Activated CD4-positive, alpha-beta T cell treated with anti-CD3 and anti-CD28 coated beads, Interleukin-2, amount 10 ng/mL, durations not matched to agents 24 days and 14 days (primary cell): ENCODE measurements around the gene ZNF76. TPM values are rescaled to one million over a fixed set of nuclear protein-coding genes. Genes with fewer than 3 reads are reported as not detected.

ENCODE experiments used
- DNase-seq: peaks from one replicate; pipeline ENCODE4 v3.0.0; 2022
- H3K27ac Mint-ChIP-seq: one replicate; pipeline ENCODE4 v1.8.0; 2022; ENCODE audit warnings: mild to moderate bottlenecking, mixed read lengths
- H3K27me3 Mint-ChIP-seq: one replicate; pipeline ENCODE4 v1.8.0; 2022; ENCODE audit warnings: mixed read lengths
- H3K36me3 Mint-ChIP-seq: one replicate; pipeline ENCODE4 v1.8.0; 2022; ENCODE audit warnings: low read depth, mild to moderate bottlenecking, mixed read lengths
- H3K4me1 Mint-ChIP-seq: one replicate; pipeline ENCODE4 v1.8.0; 2021; ENCODE audit warnings: mixed read lengths
- H3K4me3 Mint-ChIP-seq: one replicate; pipeline ENCODE4 v1.8.0; 2022; ENCODE audit warnings: mild to moderate bottlenecking, moderate library complexity, mixed read lengths
- H3K9me3 Mint-ChIP-seq: one replicate; pipeline ENCODE4 v1.8.0; 2021; ENCODE audit warnings: mixed read lengths
- intact Hi-C: fragments of 100-400 bp; cut with micrococcal nuclease; formaldehyde crosslinking; loops from one replicate; pipeline ENCODE4 v1.15.1; 2023
- total RNA-seq: library from RNA; stranded (reverse); gene quantifications from 2 replicates; pipeline ENCODE4 v1.2.3, GENCODE V29; 2022

The ZNF76 gene
- total RNA-seq, 1 donor from 2014 or later, result 31.4 TPM

GRCh38 chr6:35242906-35243305, 16.6 kb upstream of the ZNF76 start:
- Mint-ChIP-seq H3K9me3 (no peaks in the 10 kb centered on the region), H3K4me1 (peaks cover 8% of the 10 kb centered on the region), H3K27ac (no peak overlapping the region), H3K27me3 (no peaks in the 10 kb centered on the region), H3K36me3 (peaks cover 2% of the 10 kb centered on the region), H3K4me3 (no peak overlapping the region)
- DNase-seq, result no peak
- intact Hi-C loops, result no loop called here

DNA sequence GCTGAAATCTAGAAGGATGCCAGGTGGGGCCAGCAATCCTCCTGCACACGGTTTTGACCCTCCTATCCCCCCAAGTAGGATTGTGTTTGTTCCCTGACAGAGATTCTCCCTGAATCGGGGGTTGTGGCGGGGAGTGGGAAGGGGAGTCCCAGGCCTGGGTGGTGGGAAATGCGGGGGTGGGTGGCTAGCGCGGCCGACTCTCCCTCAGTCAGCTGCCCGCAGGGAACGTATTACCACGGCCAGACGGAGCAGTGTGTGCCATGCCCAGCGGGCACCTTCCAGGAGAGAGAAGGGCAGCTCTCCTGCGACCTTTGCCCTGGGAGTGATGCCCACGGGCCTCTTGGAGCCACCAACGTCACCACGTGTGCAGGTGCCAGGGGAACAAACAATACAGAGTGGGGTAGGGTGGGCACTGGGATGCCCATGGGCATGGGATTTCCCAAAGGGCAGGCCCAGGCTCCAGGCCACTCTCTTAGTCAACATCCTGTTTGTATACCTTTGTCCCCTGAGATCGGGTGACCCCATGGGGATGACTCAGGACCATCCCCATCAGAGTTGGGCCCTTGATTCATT, 16.1 kb upstream of the ZNF76 start:
- Mint-ChIP-seq H3K4me1 (peaks cover 13% of the 10 kb centered on the region), H3K4me3 (no peak overlapping the region), H3K27me3 (no peaks in the 10 kb centered on the region), H3K36me3 (peaks cover 2% of the 10 kb centered on the region), H3K9me3 (no peaks in the 10 kb centered on the region), H3K27ac (no peak overlapping the region)
- intact Hi-C loops, result no loop called here
- DNase-seq, result no peak

GRCh38 chr6:35244551-35244950, 15.0 kb upstream of the ZNF76 start:
- no peak overlapping the region for H3K27ac Mint-ChIP-seq
- DNase-seq, result no peak
- intact Hi-C loops, result no loop called here

GRCh38 chr6:35247642-35248231, 11.8 kb upstream of the ZNF76 start:
- H3K4me3 Mint-ChIP-seq, result peak overlapping the region; percentile 28
- DNase-seq, result peak; percentile 64
- H3K9me3 Mint-ChIP-seq, result no peaks in the 10 kb centered on the region
- intact Hi-C loops, result no loop called here
- H3K27ac Mint-ChIP-seq, result peak overlapping the region; percentile 10
- H3K36me3 Mint-ChIP-seq, result peaks cover 2% of the 10 kb centered on the region
- H3K4me1 Mint-ChIP-seq, result peaks cover 21% of the 10 kb centered on the region
- H3K27me3 Mint-ChIP-seq, result no peaks in the 10 kb centered on the region

More at GRCh38 chr6:35244551-35244950, 15.0 kb upstream of the ZNF76 start:
- H3K4me1 Mint-ChIP-seq, result peaks cover 22% of the 10 kb centered on the region
- H3K9me3 Mint-ChIP-seq, result no peaks in the 10 kb centered on the region
- H3K27me3 Mint-ChIP-seq, result no peaks in the 10 kb centered on the region
- H3K36me3 Mint-ChIP-seq, result peaks cover 2% of the 10 kb centered on the region
- no peak overlapping the region for H3K4me3 Mint-ChIP-seq

DNA sequence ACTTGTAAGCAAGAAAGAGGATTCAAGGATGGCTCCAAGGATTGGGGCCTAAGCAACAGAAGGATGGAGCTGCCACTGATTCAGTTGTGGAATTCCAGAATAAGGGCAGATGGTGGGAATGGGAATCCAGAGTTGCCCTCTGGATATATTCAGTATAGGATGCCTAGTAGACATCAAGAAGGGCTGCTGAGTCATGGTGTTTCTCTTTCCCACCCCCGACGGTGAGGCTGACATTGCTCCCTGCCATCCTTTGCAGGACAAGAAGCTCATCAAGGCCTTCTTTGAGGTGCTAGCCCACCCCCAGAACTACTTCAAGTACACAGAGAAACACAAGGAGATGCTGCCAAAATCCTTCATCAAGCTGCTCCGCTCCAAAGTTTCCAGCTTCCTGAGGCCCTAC, 11.2 kb upstream of the ZNF76 start:
- no peaks in the 10 kb centered on the region for H3K9me3 Mint-ChIP-seq
- intact Hi-C loops, result no loop called here
- no peaks in the 10 kb centered on the region for H3K27me3 Mint-ChIP-seq
- DNase-seq, result peak; percentile 59
- no peak overlapping the region for H3K27ac Mint-ChIP-seq
- H3K36me3 Mint-ChIP-seq, result peaks cover 2% of the 10 kb centered on the region
- peaks cover 21% of the 10 kb centered on the region for H3K4me1 Mint-ChIP-seq
- peak overlapping the region; percentile 28 for H3K4me3 Mint-ChIP-seq

GRCh38 chr6:35248965-35249364, 10.6 kb upstream of the ZNF76 start:
- DNase-seq, result no peak
- Mint-ChIP-seq H3K4me3 (no peak overlapping the region), H3K9me3 (no peaks in the 10 kb centered on the region), H3K4me1 (peaks cover 21% of the 10 kb centered on the region), H3K27me3 (no peaks in the 10 kb centered on the region), H3K36me3 (peaks cover 2% of the 10 kb centered on the region), H3K27ac (peak overlapping the region; percentile 38)
- intact Hi-C loops, result no loop called here

GRCh38 chr6:35251949-35252348, 7.6 kb upstream of the ZNF76 start:
- Mint-ChIP-seq H3K4me1 (peaks cover 19% of the 10 kb centered on the region), H3K27me3 (no peaks in the 10 kb centered on the region), H3K27ac (no peak overlapping the region), H3K9me3 (no peaks in the 10 kb centered on the region), H3K36me3 (no peaks in the 10 kb centered on the region), H3K4me3 (no peak overlapping the region)
- DNase-seq, result no peak
- intact Hi-C loops, result no loop called here

GRCh38 chr6:35253249-35253648, 6.3 kb upstream of the ZNF76 start:
- no peaks in the 10 kb centered on the region for H3K9me3 Mint-ChIP-seq
- intact Hi-C loops, result no loop called here
- no peak overlapping the region for H3K4me3 Mint-ChIP-seq
- H3K27me3 Mint-ChIP-seq, result no peaks in the 10 kb centered on the region
- H3K27ac Mint-ChIP-seq, result no peak overlapping the region
- H3K36me3 Mint-ChIP-seq, result no peaks in the 10 kb centered on the region
- no peak for DNase-seq
- peaks cover 15% of the 10 kb centered on the region for H3K4me1 Mint-ChIP-seq

GRCh38 chr6:35258336-35258735, 1.2 kb upstream of the ZNF76 start:
- DNase-seq, result no peak
- Mint-ChIP-seq H3K4me1 (peaks cover 23% of the 10 kb centered on the region), H3K36me3 (no peaks in the 10 kb centered on the region), H3K27ac (no peak overlapping the region), H3K4me3 (peak overlapping the region; percentile 96), H3K27me3 (no peaks in the 10 kb centered on the region), H3K9me3 (no peaks in the 10 kb centered on the region)
- intact Hi-C loops, result loop anchor here (2.0 kb wide), 1 partner anchor 40 kb away; no protein-coding TSS in a partner anchor

DNA sequence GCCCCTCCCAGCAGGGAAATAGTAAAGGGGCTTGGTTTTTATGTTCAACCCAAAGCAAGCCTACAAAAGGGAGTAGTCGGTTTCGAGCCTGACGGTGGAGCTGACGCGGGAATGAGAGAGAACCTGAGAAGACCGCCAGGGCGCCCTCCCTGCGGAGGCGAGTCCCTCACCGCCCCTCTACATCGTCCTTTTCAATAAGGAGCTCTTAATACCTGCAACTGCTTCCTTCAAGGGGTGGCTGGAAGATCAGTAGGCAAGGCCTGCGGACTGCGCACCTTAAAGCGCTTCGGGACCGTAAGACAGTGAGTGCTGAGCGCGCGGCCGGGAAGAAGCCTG, 709 bp upstream of the ZNF76 start:
- DNase-seq, result no peak
- Mint-ChIP-seq H3K36me3 (no peaks in the 10 kb centered on the region), H3K9me3 (no peaks in the 10 kb centered on the region), H3K4me3 (peak overlapping the region; percentile 96), H3K27me3 (no peaks in the 10 kb centered on the region), H3K4me1 (peaks cover 23% of the 10 kb centered on the region), H3K27ac (peak overlapping the region; percentile 95)
- intact Hi-C loops, result loop anchor here (1.0 to 2.0 kb wide), 2 partner anchors 40 to 371 kb away; partner anchors contain the start of gene TAF11

DNA sequence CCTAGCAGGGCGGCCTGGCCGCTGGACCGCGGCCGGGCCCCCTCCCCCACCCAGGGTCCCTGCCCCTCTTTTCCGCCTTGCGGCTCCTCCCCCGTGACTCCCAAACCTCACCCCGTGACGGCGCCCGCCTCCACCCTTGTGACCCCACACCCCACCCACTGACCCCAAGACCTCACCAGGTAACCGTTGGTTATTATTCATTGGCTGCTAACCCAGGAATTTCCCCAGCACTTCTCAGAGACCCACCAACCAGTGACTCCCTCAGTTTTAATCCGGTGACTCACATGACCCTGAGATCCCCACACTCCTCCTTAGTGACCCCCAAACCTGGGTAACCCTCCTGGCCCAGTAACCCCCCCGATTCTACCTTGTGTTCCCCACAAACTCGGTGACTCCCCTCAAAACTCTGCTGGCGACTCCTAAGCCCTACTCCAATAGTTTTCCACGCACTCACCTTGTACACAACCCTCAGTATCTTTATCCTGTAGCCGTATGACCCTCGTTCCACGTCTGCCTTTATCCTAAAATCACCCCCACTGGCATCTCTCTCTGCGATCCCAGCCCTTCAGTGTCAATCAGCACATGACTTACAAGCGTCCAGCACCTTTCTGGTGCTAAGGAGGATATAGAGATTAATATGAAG, 534 bp downstream of the ZNF76 start:
- H3K27me3 Mint-ChIP-seq, result no peaks in the 10 kb centered on the region
- peak overlapping the region; percentile 86 for H3K27ac Mint-ChIP-seq
- H3K4me3 Mint-ChIP-seq, result peak overlapping the region; percentile 96
- no peaks in the 10 kb centered on the region for H3K9me3 Mint-ChIP-seq
- no peaks in the 10 kb centered on the region for H3K36me3 Mint-ChIP-seq
- intact Hi-C loops, result loop anchor here (1.0 to 2.0 kb wide), 2 partner anchors 39 to 372 kb away; partner anchors contain the start of gene TAF11
- DNase-seq, result peak; percentile 90
- peaks cover 27% of the 10 kb centered on the region for H3K4me1 Mint-ChIP-seq

DNA sequence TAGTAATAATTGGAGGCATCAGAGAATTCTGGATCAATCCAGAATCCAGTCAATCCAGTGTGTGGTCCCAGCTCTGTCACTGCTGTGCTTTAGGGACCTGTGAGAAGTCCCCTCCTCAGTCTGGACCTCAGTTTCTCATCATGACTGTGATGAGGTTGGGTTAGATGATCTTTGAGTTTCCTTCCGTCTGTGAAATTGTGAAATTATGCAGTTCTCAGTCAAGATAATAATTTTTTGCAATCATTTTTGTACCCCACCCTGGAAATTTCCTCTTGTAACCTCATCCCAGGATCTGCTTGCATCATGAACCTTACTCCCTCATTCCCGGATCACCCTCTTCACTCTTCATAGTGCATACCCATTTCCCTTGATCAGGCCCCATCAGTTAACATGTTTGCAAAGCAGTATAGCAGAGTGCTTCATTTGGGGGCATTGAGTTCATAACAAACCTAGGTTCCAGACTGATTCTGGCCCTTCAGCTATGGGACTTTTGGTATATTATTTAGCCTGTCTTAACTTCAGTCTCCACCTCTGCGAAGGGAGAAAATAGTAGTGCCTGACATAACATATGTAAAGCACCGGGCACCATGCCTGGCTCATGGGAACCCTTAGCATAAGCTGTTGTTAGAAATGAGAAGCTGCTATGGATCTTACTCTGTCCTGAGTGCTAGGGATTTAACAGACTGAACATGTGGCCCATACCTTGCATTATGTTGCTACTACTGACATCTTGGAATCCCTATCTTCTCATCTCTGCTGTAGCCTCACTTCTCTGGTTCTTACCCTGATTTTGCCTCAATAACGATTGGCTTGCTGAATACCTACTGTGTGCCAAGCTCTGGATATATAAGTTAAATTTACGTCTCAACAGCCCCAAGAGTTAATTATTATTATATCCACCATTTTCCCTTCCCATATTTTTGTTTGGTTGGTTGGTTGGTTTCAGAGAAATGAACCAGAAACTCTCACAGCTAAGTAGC, 1.3 kb downstream of the ZNF76 start:
- Mint-ChIP-seq H3K36me3 (no peaks in the 10 kb centered on the region), H3K27ac (peak overlapping the region; percentile 86), H3K4me1 (peaks cover 27% of the 10 kb centered on the region), H3K4me3 (peak overlapping the region; percentile 96), H3K27me3 (no peaks in the 10 kb centered on the region), H3K9me3 (no peaks in the 10 kb centered on the region)
- intact Hi-C loops, result no loop called here
- no peak for DNase-seq

GRCh38 chr6:35262596-35262995, 3.1 kb downstream of the ZNF76 start:
- Mint-ChIP-seq H3K36me3 (peaks cover 2% of the 10 kb centered on the region), H3K27me3 (no peaks in the 10 kb centered on the region), H3K27ac (peak overlapping the region; percentile 0), H3K4me3 (no peak overlapping the region), H3K4me1 (peaks cover 27% of the 10 kb centered on the region), H3K9me3 (no peaks in the 10 kb centered on the region)
- no peak for DNase-seq
- intact Hi-C loops, result no loop called here
